ENCODE data around the gene AK1.

- TF ChIP-seq MAX (CRISPR knock-in tag; IDR thresholded peaks at IDR 0.05) (no peak), CTCF (IDR thresholded peaks at IDR 0.05) (no peak), KAT7 (CRISPR knock-in tag; IDR thresholded peaks at IDR 0.05; ENCODE audit: borderline replicate concordance) (no peak), STAT6 (CRISPR knock-in tag; conservative IDR thresholded peaks at IDR 0.05; ENCODE audit: low read depth) (no peak), ZNF671 (CRISPR knock-in tag; IDR thresholded peaks at IDR 0.05) (no peak), MLX (CRISPR knock-in tag; IDR thresholded peaks at IDR 0.05) (no peak), IRF2 (CRISPR knock-in tag; IDR thresholded peaks at IDR 0.05; ENCODE audit: borderline replicate concordance, low read depth) (no peak), RELA (CRISPR knock-in tag; IDR thresholded peaks at IDR 0.05; ENCODE audit: borderline replicate concordance) (no peak)
Measured at GRCh38 chr9:127865645-127866464, 11.6 kb downstream of the AK1 start.
